Smooth muscle cell (in vitro differentiated cells): ENCODE measurements around the gene MGAT5B. TPM values are rescaled to one million over a fixed set of nuclear protein-coding genes. Genes with fewer than 3 reads are reported as not detected.

Experiments used
- DNase-seq: peaks from one replicate; lab custom pipeline; 2025; ENCODE audit not compliant: unreplicated experiment; lab: John Stamatoyannopoulos, UW
- H2AFZ ChIP-seq: fragments of 200-600 bp; sonication (generic); 2 replicates; pipeline ENCODE4 v1.6.0; 2016; ENCODE audit warnings: antibody characterized with exemption, low read depth, mild to moderate bottlenecking
- H3F3A ChIP-seq: fragments of 200-600 bp; sonication (generic); 2 replicates; pipeline ENCODE4 v1.6.0; 2017; ENCODE audit warnings: antibody characterized with exemption, low read depth
- H3K27ac ChIP-seq: fragments of 200-600 bp; sonication (generic); 2 replicates; pipeline ENCODE4 v1.5.1; 2016; ENCODE audit warnings: low read depth, mild to moderate bottlenecking
- H3K27me3 ChIP-seq: fragments of 200-600 bp; sonication (generic); 2 replicates; pipeline ENCODE4 v1.6.1; 2016; ENCODE audit warnings: low read depth, mild to moderate bottlenecking
- H3K36me3 ChIP-seq: fragments of 200-600 bp; sonication (generic); 2 replicates; pipeline ENCODE4 v1.5.1; 2016; ENCODE audit warnings: low read depth
- H3K4me1 ChIP-seq: fragments of 200-600 bp; sonication (generic); 2 replicates; pipeline ENCODE4 v1.5.1; 2016; ENCODE audit warnings: low read depth
- H3K4me2 ChIP-seq: fragments of 200-600 bp; sonication (generic); 2 replicates; pipeline ENCODE4 v1.6.0; 2016; ENCODE audit warnings: mild to moderate bottlenecking
- H3K4me3 ChIP-seq: fragments of 200-600 bp; sonication (generic); 2 replicates; pipeline ENCODE4 v1.5.1; 2016; ENCODE audit warnings: mild to moderate bottlenecking
- H3K79me2 ChIP-seq: fragments of 200-600 bp; sonication (generic); 2 replicates; pipeline ENCODE4 v1.6.0; 2016; ENCODE audit warnings: low read depth, mild to moderate bottlenecking
- H3K9ac ChIP-seq: fragments of 200-600 bp; sonication (generic); 2 replicates; pipeline ENCODE4 v1.6.0; 2016; ENCODE audit warnings: low read depth
- H3K9me3 ChIP-seq: fragments of 200-600 bp; sonication (generic); replicated peaks from 2 replicates; pipeline ENCODE4 v1.5.1; 2016; ENCODE audit warnings: low read depth
- H4K20me1 ChIP-seq: fragments of 200-600 bp; sonication (generic); 2 replicates; pipeline ENCODE4 v1.6.0; 2016; ENCODE audit warnings: low read depth
- WGBS: methylation state at CpG from one replicate; pipeline ENCODE4 v1.1.7; 2016; ENCODE audit warnings: low lambda C conversion rate; 5-methylcytosine and 5-hydroxymethylcytosine counted together
- polyA plus RNA-seq: library from polyadenylated mRNA; unstranded; fragments of >200 nt; fragmentation: Nextera tagmentation; extraction: Ambion mirVana; gene quantifications from 2 replicates; pipeline ENCODE4 v1.2.1, GENCODE V29; 2016
- total RNA-seq: library from RNA; depleted of rRNA; stranded (reverse); fragments of >200 nt; gene quantifications from 2 replicates; pipeline ENCODE4 v1.2.3, GENCODE V29; 2014
- TF ChIP-seq, protein P1 (sequence below): fragments of 200-600 bp; sonication (generic); IDR thresholded peaks from 2 replicates; pipeline ENCODE4 v1.5.1; 2017; ENCODE audit warnings: borderline replicate concordance, mild to moderate bottlenecking, antibody characterized with exemption; ENCODE audit not compliant: insufficient read depth, poor library complexity, severe bottlenecking

The MGAT5B gene
- total and polyA plus RNA-seq, 2 experiments from 2014 or later: 0.78 to 7.6 TPM

- Histone ChIP-seq H3K4me3 (no peak overlapping the region), H3F3A (no peaks in the 10 kb centered on the region), H3K27ac (no peak overlapping the region), H4K20me1 (no peaks in the 10 kb centered on the region), H3K79me2 (no peaks in the 10 kb centered on the region), H3K4me1 (peaks cover 7% of the 10 kb centered on the region), H3K9ac (no peak overlapping the region), H3K27me3 (peaks cover 4% of the 10 kb centered on the region), H3K36me3 (no peaks in the 10 kb centered on the region), H2AFZ (no peak overlapping the region), H3K4me2 (no peak overlapping the region), H3K9me3 (no peaks in the 10 kb centered on the region)
- TF ChIP-seq, protein P1, sequence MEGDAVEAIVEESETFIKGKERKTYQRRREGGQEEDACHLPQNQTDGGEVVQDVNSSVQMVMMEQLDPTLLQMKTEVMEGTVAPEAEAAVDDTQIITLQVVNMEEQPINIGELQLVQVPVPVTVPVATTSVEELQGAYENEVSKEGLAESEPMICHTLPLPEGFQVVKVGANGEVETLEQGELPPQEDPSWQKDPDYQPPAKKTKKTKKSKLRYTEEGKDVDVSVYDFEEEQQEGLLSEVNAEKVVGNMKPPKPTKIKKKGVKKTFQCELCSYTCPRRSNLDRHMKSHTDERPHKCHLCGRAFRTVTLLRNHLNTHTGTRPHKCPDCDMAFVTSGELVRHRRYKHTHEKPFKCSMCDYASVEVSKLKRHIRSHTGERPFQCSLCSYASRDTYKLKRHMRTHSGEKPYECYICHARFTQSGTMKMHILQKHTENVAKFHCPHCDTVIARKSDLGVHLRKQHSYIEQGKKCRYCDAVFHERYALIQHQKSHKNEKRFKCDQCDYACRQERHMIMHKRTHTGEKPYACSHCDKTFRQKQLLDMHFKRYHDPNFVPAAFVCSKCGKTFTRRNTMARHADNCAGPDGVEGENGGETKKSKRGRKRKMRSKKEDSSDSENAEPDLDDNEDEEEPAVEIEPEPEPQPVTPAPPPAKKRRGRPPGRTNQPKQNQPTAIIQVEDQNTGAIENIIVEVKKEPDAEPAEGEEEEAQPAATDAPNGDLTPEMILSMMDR: no peak
- no peak for DNase-seq
- 68% methylated on average over 2 of the region's 2 CpGs for WGBS
Observed at GRCh38 chr17:76953946-76954345, 85.7 kb downstream of the MGAT5B start.

- Histone ChIP-seq H3K9ac (no peak overlapping the region), H3F3A (no peaks in the 10 kb centered on the region), H3K4me1 (peaks cover 7% of the 10 kb centered on the region), H3K4me3 (no peak overlapping the region), H3K36me3 (no peaks in the 10 kb centered on the region), H3K27ac (no peak overlapping the region), H3K4me2 (no peak overlapping the region), H3K9me3 (no peaks in the 10 kb centered on the region), H3K27me3 (peaks cover 4% of the 10 kb centered on the region), H3K79me2 (no peaks in the 10 kb centered on the region), H4K20me1 (no peaks in the 10 kb centered on the region), H2AFZ (no peak overlapping the region)
- WGBS: 83% methylated on average over 6 of the region's 6 CpGs
- TF ChIP-seq, protein P1: no peak
- DNase-seq: no peak
Observed at GRCh38 chr17:76955191-76955590, 87.0 kb downstream of the MGAT5B start.

DNA sequence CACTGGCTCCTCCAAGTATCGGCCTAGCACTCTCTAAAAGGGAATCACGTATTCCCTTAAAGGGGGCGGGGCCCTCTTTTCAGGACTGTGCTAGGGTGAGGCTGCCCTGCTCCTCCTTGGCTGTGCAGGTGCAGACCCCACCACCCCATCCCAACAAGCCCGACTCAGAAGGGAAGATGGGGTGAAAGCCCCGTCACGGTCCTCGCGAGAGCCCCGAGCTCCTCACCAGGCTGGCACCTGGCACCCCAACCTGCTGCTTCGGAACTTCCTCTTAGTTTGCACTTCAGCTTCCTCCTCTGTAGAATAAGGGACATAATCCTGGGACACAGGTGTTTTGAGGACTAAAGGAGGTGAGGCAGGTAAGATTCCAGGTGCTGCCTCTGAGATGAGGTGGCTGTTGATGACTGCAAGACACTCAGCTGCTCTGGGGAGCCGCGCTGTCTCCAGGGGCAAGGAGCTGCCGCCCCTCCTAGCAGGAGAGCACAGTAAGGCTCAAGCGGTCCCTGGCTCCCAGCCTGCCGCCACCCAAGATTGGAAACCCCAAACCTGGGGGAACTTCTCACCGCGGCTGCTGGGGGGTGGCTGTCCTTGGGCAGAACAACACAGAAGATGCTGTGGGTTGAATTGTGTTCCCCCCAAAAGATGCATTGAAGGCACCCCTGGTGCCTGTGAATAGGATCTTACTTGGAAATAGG lies 88.8 kb downstream of the MGAT5B start:
- no peaks in the 10 kb centered on the region for H3K79me2 ChIP-seq
- H4K20me1 ChIP-seq: no peaks in the 10 kb centered on the region
- no peak overlapping the region for H3K4me3 ChIP-seq
- no peak overlapping the region for H2AFZ ChIP-seq
- no peaks in the 10 kb centered on the region for H3K36me3 ChIP-seq
- H3K27ac ChIP-seq: no peak overlapping the region
- peaks cover 4% of the 10 kb centered on the region for H3K27me3 ChIP-seq
- H3K4me2 ChIP-seq: no peak overlapping the region
- peaks cover 7% of the 10 kb centered on the region for H3K4me1 ChIP-seq
- H3K9me3 ChIP-seq: no peaks in the 10 kb centered on the region
- TF ChIP-seq, protein P1: no peak
- DNase-seq: no peak
- no peaks in the 10 kb centered on the region for H3F3A ChIP-seq
- WGBS: 94% methylated on average over 17 of the region's 17 CpGs
- no peak overlapping the region for H3K9ac ChIP-seq

DNA sequence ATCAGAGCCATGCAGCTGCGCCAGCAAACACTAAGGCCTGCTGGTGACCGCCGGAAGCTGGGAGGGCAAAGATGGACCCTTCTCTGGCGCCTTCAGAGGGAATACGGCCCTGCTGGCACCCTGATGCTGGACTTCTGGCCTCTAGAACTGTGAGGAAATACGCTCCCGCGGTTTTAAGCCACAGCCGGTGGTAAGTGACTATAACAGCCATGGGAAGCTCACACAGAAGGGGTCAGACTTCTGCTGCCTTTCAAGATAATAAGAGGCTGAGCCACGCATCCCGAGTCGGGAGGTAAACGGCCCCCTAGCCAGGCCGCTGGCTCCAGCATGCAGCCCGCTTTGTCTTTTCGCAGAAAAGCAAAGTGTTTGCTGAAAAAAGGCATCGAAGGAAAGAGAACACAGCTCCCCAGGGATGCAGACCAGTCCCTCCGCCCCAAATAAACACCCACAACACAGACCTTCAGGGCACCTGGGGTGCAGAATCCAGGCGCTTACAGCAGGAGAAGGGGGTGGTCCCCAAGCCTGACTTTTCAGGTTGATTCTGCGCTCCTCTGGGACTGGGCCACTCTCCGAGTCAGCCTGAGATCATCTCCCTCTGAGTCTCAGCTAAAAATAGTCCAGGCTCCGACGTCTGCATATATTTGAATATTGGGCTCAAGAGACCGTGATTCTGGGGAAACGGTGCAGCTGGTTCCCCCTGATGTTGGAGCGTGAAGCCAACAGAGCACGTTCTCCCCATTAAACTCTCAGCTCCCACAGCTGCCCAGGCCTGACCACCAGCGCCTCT lies 89.7 kb downstream of the MGAT5B start:
- H3K27me3 ChIP-seq: peaks cover 4% of the 10 kb centered on the region
- DNase-seq: no peak
- no peaks in the 10 kb centered on the region for H3K9me3 ChIP-seq
- H4K20me1 ChIP-seq: no peaks in the 10 kb centered on the region
- no peak overlapping the region for H3K4me3 ChIP-seq
- peaks cover 7% of the 10 kb centered on the region for H3K4me1 ChIP-seq
- no peak overlapping the region for H2AFZ ChIP-seq
- no peaks in the 10 kb centered on the region for H3K79me2 ChIP-seq
- no peak overlapping the region for H3K9ac ChIP-seq
- TF ChIP-seq, protein P1: no peak
- 71% methylated on average over 28 of the region's 28 CpGs for WGBS
- H3K27ac ChIP-seq: no peak overlapping the region
- H3K36me3 ChIP-seq: no peaks in the 10 kb centered on the region
- H3F3A ChIP-seq: no peaks in the 10 kb centered on the region
- no peak overlapping the region for H3K4me2 ChIP-seq
